Subcutaneous abdominal adipose tissue (tissue), 5 donors: ENCODE measurements around the gene VWA5A.
A peak's percentile ranks its signal among the peaks of the same experiment; 100 is the strongest.

Source experiments
- H3K27ac ChIP-seq: one replicate; pipeline ENCODE4 v1.7.0; 2013; ENCODE audit warnings: low read depth, mild to moderate bottlenecking, inconsistent platforms, low read length, moderate library complexity
- H3K27me3 ChIP-seq, 5 donors: one replicate each; pipeline ENCODE4 v1.7.0; 2013; ENCODE audit warnings: low read length in 5 of 5, inconsistent platforms in 1 of 5; ENCODE audit not compliant: control insufficient read depth in 5 of 5, insufficient read depth in 4 of 5
- H3K36me3 ChIP-seq, 5 donors: one replicate each; pipeline ENCODE4 v1.7.0; 2013; ENCODE audit warnings: low read length in 5 of 5; ENCODE audit not compliant: control insufficient read depth in 5 of 5, insufficient read depth in 5 of 5
- H3K4me1 ChIP-seq, 5 donors: one replicate each; pipeline ENCODE4 v1.7.0; 2013; ENCODE audit warnings: low read length in 5 of 5, mild to moderate bottlenecking in 3 of 5, moderate library complexity in 1 of 5; ENCODE audit not compliant: control insufficient read depth in 5 of 5, insufficient read depth in 5 of 5
- H3K4me3 ChIP-seq, 5 donors: one replicate each; pipeline ENCODE4 v1.7.0; 2013; ENCODE audit warnings: low read length in 5 of 5, low read depth in 1 of 5
- H3K9ac ChIP-seq, 5 donors: one replicate each; pipeline ENCODE4 v1.7.0; 2013; ENCODE audit warnings: low read length in 5 of 5, mild to moderate bottlenecking in 4 of 5, moderate library complexity in 3 of 5
- H3K9me3 ChIP-seq, 5 donors: one replicate each; pipeline ENCODE4 v1.7.0; 2013; ENCODE audit warnings: low read length in 5 of 5; ENCODE audit not compliant: control insufficient read depth in 5 of 5
- donor health status: healthy.
- donor health status: healthy.
- donor health status: healthy.
- donor health status: healthy.
- donor health status: healthy.

VWA5A gene, protein sequence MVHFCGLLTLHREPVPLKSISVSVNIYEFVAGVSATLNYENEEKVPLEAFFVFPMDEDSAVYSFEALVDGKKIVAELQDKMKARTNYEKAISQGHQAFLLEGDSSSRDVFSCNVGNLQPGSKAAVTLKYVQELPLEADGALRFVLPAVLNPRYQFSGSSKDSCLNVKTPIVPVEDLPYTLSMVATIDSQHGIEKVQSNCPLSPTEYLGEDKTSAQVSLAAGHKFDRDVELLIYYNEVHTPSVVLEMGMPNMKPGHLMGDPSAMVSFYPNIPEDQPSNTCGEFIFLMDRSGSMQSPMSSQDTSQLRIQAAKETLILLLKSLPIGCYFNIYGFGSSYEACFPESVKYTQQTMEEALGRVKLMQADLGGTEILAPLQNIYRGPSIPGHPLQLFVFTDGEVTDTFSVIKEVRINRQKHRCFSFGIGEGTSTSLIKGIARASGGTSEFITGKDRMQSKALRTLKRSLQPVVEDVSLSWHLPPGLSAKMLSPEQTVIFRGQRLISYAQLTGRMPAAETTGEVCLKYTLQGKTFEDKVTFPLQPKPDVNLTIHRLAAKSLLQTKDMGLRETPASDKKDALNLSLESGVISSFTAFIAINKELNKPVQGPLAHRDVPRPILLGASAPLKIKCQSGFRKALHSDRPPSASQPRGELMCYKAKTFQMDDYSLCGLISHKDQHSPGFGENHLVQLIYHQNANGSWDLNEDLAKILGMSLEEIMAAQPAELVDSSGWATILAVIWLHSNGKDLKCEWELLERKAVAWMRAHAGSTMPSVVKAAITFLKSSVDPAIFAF

DNA sequence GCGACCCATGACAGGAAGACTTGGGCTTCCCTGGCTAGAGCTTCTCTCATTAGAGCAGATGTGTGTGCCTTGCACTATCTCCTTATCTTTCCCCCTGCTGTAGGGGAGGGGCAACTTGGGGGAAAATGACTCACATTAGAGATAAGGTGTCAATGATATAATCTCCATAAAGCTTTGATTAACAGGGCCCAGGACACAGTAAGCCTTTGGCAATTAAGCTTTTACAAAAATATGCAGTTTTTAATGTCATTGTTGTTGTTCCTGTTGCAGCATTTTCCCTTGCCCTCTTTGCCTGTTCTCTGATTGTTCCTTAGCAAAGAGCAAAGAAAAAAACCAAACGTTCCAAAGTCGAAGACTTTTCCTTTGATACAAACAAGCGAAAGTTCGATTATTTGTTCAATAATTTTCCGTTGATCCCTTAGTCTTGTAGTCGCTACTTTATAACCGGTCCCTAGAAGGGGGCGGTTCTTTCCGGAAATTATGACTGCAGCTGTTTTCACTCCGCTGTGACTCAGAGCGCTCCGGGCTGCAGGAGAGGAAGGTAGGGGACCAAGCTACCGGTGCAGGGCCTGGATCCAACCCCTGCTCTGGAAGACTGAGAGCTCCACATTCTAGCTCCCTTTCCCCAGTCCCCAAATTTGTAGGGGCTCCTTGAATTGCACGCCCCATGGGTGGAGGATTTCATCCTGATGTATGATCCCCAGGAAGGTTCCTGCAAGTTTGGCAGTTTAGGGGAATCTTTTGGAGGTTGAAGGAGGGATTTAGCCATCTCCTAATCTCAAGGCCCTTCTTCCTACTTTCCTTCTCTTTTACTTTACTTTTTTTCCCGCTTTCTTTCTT is at the start of gene VWA5A:
VWA5A (plus strand) TSS at position 509 of the 840 bp plus-strand sequence. CDS start 2,062 bp downstream, outside the sequence.
- H3K27ac ChIP-seq: peak within 1 kb of the TSS; percentile 80
- H3K27me3 ChIP-seq: no peaks in the 10 kb centered on the region
- H3K4me1 ChIP-seq: peaks cover 3 to 28% (median 23%) of the 10 kb centered on the region in 5 donors
- H3K9ac ChIP-seq: peak within 1 kb of the TSS; percentile 29 to 88 (median 72)
- peaks cover 11 to 28% (median 19%) of the 10 kb centered on the region in 5 donors for H3K36me3 ChIP-seq
- peak within 1 kb of the TSS; percentile 73 to 97 (median 92) for H3K4me3 ChIP-seq
- no peaks in the 10 kb centered on the region for H3K9me3 ChIP-seq

GRCh38 chr11:124068601-124069110 is 46.6 kb upstream of the VWA5A start:
- Histone ChIP-seq H3K27me3 (peaks cover 0 to 6% (median 0%) of the 10 kb centered on the region in 5 donors), H3K4me1 (peaks cover 3 to 15% (median 11%) of the 10 kb centered on the region in 5 donors), H3K9me3 (no peaks in the 10 kb centered on the region), H3K4me3 (no peak overlapping the region), H3K36me3 (no peaks in the 10 kb centered on the region), H3K27ac (no peak overlapping the region), H3K9ac (no peak overlapping the region)

GRCh38 chr11:124069429-124070401 is 45.5 kb upstream of the VWA5A start:
- Histone ChIP-seq H3K4me1 (peaks cover 3 to 15% (median 11%) of the 10 kb centered on the region in 5 donors), H3K36me3 (no peaks in the 10 kb centered on the region), H3K9me3 (no peaks in the 10 kb centered on the region), H3K4me3 (peak overlapping the region; percentile 30 to 71 (median 55)), H3K27me3 (peaks cover 0 to 6% (median 0%) of the 10 kb centered on the region in 5 donors), H3K9ac (no peak overlapping the region), H3K27ac (no peak overlapping the region)

- H3K27me3 ChIP-seq: peaks cover 3 to 12% (median 8%) of the 10 kb centered on the region in 5 donors
- peak overlapping the region in 1 of 5 donors; percentile 2 for H3K9ac ChIP-seq
- H3K9me3 ChIP-seq: no peaks in the 10 kb centered on the region
- no peak overlapping the region for H3K4me3 ChIP-seq
- H3K4me1 ChIP-seq: peaks cover 3 to 20% (median 16%) of the 10 kb centered on the region in 5 donors
- H3K36me3 ChIP-seq: no peaks in the 10 kb centered on the region
- H3K27ac ChIP-seq: peak overlapping the region; percentile 19
These were observed 44.2 kb upstream of the VWA5A start for GRCh38 chr11:124070915-124071622.

DNA sequence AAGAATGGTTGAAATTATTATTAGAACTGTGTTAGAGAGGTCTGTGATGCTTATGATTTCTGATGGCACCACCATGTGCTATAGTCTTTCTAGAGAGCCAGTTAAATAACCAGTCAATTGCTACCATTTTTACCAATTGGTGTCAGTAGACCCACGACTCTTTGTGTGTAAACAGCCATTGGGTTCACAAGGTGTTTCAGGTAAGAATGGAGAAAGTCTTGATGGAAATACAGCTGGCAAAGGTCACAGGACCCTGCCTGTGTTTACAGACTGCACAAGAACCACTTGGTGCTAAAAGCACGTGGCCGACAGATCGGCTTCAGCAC is 43.7 kb upstream of the VWA5A start:
- Histone ChIP-seq H3K9me3 (no peaks in the 10 kb centered on the region), H3K9ac (no peak overlapping the region), H3K27me3 (peaks cover 3 to 15% (median 10%) of the 10 kb centered on the region in 5 donors), H3K4me1 (peaks cover 3 to 25% (median 20%) of the 10 kb centered on the region in 5 donors), H3K4me3 (no peak overlapping the region), H3K27ac (no peak overlapping the region), H3K36me3 (no peaks in the 10 kb centered on the region)

DNA sequence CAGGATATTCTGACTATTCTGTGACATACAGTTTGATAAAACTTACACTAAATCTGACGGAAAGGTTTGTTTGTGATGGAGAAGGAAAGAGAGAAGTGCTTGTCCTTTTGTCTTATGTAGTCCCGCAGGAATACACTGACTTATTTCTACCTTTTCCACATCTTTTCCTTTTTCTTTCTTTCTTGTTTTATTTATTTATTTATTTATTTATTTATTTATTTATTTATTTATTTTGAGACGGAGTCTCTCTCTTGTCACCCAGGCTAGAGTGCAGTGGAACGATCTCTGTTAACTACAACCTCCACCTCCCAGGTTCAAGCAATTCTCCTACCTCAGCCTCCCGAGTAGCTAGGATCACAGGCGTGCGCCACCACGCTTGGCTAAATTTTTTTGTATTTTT is 43.1 kb upstream of the VWA5A start:
- Histone ChIP-seq H3K9ac (no peak overlapping the region), H3K9me3 (no peaks in the 10 kb centered on the region), H3K4me3 (no peak overlapping the region), H3K4me1 (peaks cover 3 to 26% (median 20%) of the 10 kb centered on the region in 5 donors), H3K36me3 (no peaks in the 10 kb centered on the region), H3K27ac (no peak overlapping the region), H3K27me3 (peaks cover 3 to 16% (median 10%) of the 10 kb centered on the region in 5 donors)

DNA sequence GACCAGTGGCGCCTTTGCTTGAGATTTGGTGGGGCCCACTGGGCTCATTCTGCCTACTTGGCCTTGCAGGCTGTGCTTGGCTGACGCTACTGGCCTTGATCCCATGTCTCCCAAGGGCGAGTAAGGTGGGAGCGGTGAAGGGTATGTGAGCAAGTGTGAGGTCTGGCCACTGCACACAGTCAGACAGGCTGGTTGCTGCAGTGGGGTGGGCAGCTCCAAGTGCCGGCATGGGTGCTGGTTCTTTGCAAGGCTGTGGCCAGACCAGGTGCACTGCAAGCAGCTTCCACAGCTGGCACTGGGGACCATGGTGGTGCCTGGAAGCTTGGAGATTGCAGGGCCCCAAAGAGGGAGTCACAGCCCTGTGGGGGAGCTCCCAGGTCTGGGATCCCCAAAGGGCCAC is 40.7 kb upstream of the VWA5A start:
- Histone ChIP-seq H3K27me3 (peaks cover 7 to 19% (median 12%) of the 10 kb centered on the region in 5 donors), H3K4me3 (no peak overlapping the region), H3K9me3 (no peaks in the 10 kb centered on the region), H3K4me1 (peaks cover 3 to 22% (median 17%) of the 10 kb centered on the region in 5 donors), H3K9ac (no peak overlapping the region), H3K36me3 (no peaks in the 10 kb centered on the region), H3K27ac (no peak overlapping the region)

GRCh38 chr11:124075492-124075840 is 39.8 kb upstream of the VWA5A start:
- no peaks in the 10 kb centered on the region for H3K9me3 ChIP-seq
- H3K4me1 ChIP-seq: peaks cover 0 to 15% (median 9%) of the 10 kb centered on the region in 5 donors
- peak overlapping the region in 1 of 5 donors; percentile 35 for H3K9ac ChIP-seq
- peak overlapping the region in 2 of 5 donors; percentile 67 to 71 for H3K4me3 ChIP-seq
- H3K36me3 ChIP-seq: no peaks in the 10 kb centered on the region
- H3K27me3 ChIP-seq: peaks cover 7 to 19% (median 12%) of the 10 kb centered on the region in 5 donors
- no peak overlapping the region for H3K27ac ChIP-seq
